ENCODE data around the gene HHATL.

The HHATL gene

GRCh38 chr3:42733501-42734262 lies 31.1 kb upstream of the HHATL start:
- no peak for FAIRE-seq
- no peak for DNase-seq (ENCODE audit: insufficient read length, low spot score)
- TF ChIP-seq, protein P1, sequence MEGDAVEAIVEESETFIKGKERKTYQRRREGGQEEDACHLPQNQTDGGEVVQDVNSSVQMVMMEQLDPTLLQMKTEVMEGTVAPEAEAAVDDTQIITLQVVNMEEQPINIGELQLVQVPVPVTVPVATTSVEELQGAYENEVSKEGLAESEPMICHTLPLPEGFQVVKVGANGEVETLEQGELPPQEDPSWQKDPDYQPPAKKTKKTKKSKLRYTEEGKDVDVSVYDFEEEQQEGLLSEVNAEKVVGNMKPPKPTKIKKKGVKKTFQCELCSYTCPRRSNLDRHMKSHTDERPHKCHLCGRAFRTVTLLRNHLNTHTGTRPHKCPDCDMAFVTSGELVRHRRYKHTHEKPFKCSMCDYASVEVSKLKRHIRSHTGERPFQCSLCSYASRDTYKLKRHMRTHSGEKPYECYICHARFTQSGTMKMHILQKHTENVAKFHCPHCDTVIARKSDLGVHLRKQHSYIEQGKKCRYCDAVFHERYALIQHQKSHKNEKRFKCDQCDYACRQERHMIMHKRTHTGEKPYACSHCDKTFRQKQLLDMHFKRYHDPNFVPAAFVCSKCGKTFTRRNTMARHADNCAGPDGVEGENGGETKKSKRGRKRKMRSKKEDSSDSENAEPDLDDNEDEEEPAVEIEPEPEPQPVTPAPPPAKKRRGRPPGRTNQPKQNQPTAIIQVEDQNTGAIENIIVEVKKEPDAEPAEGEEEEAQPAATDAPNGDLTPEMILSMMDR (IDR thresholded peaks at IDR 0.05; ENCODE audit: insufficient read depth, missing control alignments) = no peak

DNA sequence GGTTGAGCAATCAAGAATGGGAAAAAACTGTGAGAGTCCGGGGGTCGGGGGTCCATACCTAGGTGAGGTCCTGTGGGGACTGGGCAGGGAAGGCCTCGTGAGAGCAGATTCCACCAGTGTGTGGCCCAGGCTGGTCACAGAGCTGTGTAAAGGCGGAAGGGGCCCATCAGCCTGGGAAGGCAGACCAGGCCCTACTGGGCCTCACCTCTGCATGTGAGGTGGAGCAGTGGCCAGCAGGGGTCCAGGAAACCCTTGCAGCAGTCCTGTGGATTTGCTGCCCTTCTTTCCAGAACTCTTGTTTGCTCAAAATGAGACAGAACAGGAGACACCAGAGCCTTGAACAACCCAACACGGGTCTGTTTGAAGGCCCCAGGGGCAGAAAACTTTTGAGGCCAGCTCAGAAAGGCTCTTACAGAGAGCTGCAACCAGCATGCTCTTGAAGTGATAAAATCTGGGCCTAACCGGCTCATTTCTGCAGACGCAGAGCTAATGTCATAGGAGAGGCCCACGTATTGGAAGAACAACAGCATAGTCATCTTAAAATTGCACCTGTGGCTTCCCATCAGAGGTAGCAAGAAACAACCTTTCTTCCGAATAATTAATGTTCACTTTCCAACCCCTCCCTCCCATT lies 30.3 kb upstream of the HHATL start:
- DNase-seq (ENCODE audit: insufficient read length, low spot score) (no peak), FAIRE-seq (no peak)
- TF ChIP-seq, protein P1 (IDR thresholded peaks at IDR 0.05; ENCODE audit: insufficient read depth, missing control alignments) = no peak

DNA sequence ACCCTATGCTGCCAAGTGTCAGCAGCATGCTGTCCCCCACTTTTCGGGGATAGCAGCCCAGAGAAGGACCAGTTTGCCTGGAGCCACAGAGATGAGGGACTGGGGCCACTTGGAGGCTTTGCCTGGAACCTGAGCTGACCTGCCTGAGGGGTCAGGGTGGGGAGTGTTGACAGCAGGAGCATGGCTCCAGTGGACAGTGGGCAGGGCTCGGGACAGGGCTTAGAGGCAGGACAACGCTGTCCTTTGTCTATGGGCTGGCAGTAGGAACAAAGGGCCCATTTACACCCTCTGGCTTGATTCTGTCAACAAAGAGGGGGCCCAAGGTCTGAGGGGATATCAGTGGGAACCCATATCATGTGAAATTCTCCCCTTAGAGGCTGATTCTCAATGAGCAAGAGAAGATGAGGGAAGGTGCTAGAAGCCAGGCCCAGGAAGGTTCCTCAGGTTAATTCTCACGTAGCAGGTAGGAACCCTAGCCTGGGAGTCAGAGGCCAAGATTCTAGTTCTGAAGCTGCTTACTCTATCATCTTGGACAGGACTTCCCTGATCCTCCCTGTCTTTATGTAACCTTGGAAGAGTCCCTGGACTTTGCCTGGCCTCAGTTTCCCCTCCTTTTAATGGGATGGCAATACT lies 29.7 kb upstream of the HHATL start:
- no peak for DNase-seq (ENCODE audit: insufficient read length, low spot score)
- TF ChIP-seq, protein P1 (IDR thresholded peaks at IDR 0.05; ENCODE audit: insufficient read depth, missing control alignments) = no peak
- no peak for FAIRE-seq

- DNase-seq (ENCODE audit: insufficient read length, low spot score) (no peak), FAIRE-seq (no peak)
- TF ChIP-seq, protein P1 (IDR thresholded peaks at IDR 0.05; ENCODE audit: insufficient read depth, missing control alignments) = no peak
Observed at GRCh38 chr3:42731476-42732195, 29.0 kb upstream of the HHATL start.

- DNase-seq (ENCODE audit: insufficient read length, low spot score) (no peak), FAIRE-seq (no peak)
- TF ChIP-seq, protein P1 (IDR thresholded peaks at IDR 0.05; ENCODE audit: insufficient read depth, missing control alignments) = no peak
Observed at GRCh38 chr3:42730706-42731420, 28.3 kb upstream of the HHATL start.

DNA sequence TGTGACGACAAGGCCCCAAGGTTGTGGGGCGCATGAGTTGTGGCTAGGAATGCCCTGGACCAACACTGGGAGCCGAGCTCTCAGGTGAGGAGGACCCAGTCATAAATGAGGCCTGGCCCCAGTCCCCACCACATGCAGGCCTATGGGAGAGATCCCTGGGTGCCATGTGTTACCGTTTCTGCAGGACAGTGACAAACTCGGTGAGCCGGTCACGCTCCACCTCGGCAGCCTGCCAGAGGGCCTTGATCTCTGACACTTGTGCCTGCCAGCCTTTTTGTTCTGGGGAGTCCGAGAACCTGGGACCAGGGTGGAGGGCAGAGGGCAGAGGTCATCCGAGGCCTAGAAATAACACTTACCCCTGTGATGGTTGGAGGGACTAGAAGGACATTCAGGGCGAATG lies 27.7 kb upstream of the HHATL start:
- TF ChIP-seq, protein P1 (IDR thresholded peaks at IDR 0.05; ENCODE audit: insufficient read depth, missing control alignments) = no peak
- DNase-seq (ENCODE audit: insufficient read length, low spot score) (no peak), FAIRE-seq (no peak)

Data from D721Med (cell line).